ENCODE data around the gene TMEM213. TPM values are rescaled to one million over a fixed set of nuclear protein-coding genes. Genes with fewer than 3 reads are reported as not detected.

The TMEM213 gene
- total and polyA plus RNA-seq, 8 donors: 0.07 to 0.30 (median 0.16) TPM; not detected in 3

DNA sequence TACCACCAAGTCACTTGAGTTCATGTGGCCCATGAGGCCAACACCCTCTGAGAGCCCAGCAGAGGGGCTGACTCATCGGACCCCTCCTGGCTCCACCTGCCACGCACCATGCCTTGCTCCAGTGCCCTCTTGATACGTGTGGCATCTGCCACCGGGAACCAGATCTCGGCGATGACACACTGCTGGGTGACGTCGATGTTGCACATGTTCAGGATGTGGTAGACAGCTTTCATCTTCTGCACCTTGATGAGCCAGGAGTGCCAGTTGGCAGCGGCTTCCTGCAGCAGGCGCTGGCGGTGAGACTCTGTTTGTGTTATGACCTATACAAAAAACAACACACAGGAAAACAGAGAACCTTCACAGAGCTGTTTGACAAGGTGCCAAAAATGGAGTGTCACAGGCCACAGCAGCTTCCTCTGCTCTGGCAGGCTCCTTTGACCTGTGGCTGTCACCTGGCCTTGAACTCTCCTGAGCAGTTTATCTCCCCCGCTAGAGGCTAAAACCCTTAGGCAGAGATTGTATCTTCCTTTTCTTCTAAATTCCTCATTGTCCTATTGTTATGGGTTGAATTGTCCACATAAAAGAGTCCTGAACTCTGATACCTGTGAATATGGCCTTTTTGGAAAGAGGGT, 45.2 kb upstream of the TMEM213 start:
- 73 to 77% methylated on average over 12 of the region's 12 CpGs for WGBS, 2 donors
- intact Hi-C loops (cut with DNase I): no loop called here

DNA sequence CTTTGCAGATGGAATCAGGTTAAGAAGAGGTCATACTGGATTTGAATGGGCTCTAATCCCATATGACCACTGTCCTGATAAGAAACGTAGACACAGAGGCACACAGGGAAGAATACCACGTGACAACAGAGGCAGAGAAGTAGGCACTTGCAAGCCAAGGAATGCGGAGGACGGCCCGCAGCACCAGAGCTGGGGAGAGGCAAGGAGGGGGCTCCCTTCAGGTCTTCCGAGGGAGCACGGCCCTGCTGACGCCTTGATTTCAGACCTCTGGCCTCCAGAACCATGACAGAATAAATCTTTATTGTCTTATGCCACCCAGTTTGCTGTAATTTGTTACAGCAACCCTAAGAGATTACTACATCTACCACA, 44.7 kb upstream of the TMEM213 start:
- DNase-seq: no peak

More for the DNA sequence above, 45.2 kb upstream of the TMEM213 start:
- Histone ChIP-seq H3K4me1 (no peaks in the 10 kb centered on the region), H3K36me3 (no peaks in the 10 kb centered on the region), H3K9me3 (no peaks in the 10 kb centered on the region), H3K4me3 (no peak overlapping the region), H3K27me3 (no peaks in the 10 kb centered on the region), H3K27ac (no peak overlapping the region)
- TF ChIP-seq, protein P1, sequence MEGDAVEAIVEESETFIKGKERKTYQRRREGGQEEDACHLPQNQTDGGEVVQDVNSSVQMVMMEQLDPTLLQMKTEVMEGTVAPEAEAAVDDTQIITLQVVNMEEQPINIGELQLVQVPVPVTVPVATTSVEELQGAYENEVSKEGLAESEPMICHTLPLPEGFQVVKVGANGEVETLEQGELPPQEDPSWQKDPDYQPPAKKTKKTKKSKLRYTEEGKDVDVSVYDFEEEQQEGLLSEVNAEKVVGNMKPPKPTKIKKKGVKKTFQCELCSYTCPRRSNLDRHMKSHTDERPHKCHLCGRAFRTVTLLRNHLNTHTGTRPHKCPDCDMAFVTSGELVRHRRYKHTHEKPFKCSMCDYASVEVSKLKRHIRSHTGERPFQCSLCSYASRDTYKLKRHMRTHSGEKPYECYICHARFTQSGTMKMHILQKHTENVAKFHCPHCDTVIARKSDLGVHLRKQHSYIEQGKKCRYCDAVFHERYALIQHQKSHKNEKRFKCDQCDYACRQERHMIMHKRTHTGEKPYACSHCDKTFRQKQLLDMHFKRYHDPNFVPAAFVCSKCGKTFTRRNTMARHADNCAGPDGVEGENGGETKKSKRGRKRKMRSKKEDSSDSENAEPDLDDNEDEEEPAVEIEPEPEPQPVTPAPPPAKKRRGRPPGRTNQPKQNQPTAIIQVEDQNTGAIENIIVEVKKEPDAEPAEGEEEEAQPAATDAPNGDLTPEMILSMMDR (IDR thresholded peaks at IDR 0.05): no peak
- FAIRE-seq: no peak
- peak in 2 of 4 donors; percentile 24 to 74 for ATAC-seq
- DNase-seq: peak in 1 of 6 donors; percentile 17

DNA sequence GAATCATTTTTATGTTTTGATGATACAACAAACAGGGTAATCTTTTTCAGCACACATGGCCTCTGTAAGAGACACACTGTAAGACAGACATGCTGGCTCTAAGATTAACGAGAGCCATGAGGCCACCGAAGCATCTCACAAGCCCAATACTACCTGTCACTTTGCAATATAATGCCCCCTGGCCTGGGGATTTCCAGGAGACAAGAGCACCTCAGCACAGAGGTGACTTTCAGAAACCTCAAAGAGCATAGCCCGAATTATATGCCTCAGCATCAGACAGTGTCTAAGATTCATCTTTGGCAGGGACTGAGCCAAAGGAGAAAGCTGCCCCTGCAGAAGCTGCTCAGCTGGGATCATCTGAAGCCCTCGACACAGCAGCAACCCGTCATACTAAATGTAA, 44.2 kb upstream of the TMEM213 start:
- Histone ChIP-seq H3K4me1 (no peaks in the 10 kb centered on the region), H3K4me3 (no peak overlapping the region), H3K36me3 (no peaks in the 10 kb centered on the region), H3K27ac (no peak overlapping the region), H3K27me3 (no peaks in the 10 kb centered on the region), H3K9me3 (no peaks in the 10 kb centered on the region)
- 89 to 91% methylated on average over 5 of the region's 5 CpGs for WGBS, 2 donors
- DNase-seq: no peak
- no peak for FAIRE-seq
- TF ChIP-seq, protein P1 (IDR thresholded peaks at IDR 0.05): no peak
- no peak for ATAC-seq
- intact Hi-C loops (cut with DNase I): no loop called here

More for the DNA sequence above, 44.7 kb upstream of the TMEM213 start:
- no peak for ATAC-seq
- intact Hi-C loops (cut with DNase I): no loop called here
- Histone ChIP-seq H3K9me3 (no peaks in the 10 kb centered on the region), H3K4me3 (no peak overlapping the region), H3K27me3 (no peaks in the 10 kb centered on the region), H3K27ac (no peak overlapping the region), H3K4me1 (no peaks in the 10 kb centered on the region), H3K36me3 (no peaks in the 10 kb centered on the region)
- 76 to 78% methylated on average over 8 of the region's 8 CpGs for WGBS, 2 donors
- TF ChIP-seq, protein P1 (IDR thresholded peaks at IDR 0.05): no peak
- FAIRE-seq: no peak

DNA sequence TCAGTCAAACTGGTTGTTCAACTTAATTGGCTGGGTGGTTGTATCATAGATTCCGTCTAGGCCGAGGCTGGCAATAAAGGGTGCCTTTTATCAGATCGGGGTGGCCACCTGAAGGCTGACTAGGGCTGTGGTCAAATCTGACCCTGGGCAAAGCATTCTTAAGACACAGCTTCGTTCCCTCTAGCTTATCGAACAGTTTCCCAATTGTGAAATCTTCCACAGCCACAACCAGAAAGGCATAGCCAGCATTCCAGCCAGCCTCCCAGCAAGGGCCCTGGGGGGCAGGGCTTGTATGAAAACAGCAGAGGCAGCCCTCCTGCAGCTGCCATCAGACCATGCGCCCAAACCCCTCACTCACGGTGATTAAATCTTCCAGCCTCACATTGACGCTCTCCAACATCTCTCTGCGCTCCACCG, 42.5 kb upstream of the TMEM213 start:
- no peaks in the 10 kb centered on the region for H3K9me3 ChIP-seq
- ATAC-seq: no peak
- no peaks in the 10 kb centered on the region for H3K36me3 ChIP-seq
- no peak for DNase-seq
- H3K4me3 ChIP-seq: no peak overlapping the region
- WGBS, 2 donors: 69 to 72% methylated on average over 10 of the region's 10 CpGs
- TF ChIP-seq, protein P1 (IDR thresholded peaks at IDR 0.05): no peak
- H3K4me1 ChIP-seq: no peaks in the 10 kb centered on the region
- no peaks in the 10 kb centered on the region for H3K27me3 ChIP-seq
- no peak overlapping the region for H3K27ac ChIP-seq
- intact Hi-C loops (cut with DNase I): no loop called here
- no peak for FAIRE-seq

DNA sequence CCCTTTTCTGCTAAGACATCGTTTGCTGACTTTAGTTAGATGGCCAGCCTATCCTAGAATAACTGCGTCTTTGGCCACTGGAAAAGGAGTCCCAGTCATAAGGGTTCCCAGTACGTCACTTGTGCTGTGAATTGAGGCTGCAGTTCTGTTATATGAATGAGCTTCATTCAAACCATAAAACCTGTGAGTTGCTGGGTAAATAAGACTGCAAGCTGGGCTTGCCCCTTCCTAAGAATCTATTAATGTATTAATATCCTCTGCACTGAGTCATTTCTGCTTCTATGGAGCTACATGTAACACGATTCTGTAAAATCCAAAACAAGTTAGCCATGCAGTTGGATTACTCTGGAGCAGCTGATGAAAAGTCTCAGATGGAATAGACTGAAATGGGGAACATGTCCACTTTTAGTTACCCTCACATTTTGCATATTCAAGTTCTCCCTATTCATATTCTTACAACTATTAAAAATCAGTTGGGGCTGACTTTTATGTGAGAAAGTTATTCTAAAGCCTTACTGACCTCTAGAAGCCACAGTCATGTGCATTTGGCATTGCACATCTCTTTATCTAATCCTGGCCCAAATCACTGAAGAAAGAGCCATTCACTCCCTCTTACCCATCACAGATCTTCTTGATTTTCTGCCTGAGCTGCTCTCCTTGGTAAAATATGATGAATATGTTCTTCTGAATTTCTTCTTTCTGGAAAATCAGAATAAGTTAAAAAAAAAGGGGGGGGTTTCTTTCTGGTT, 41.8 kb upstream of the TMEM213 start:
- Histone ChIP-seq H3K9me3 (no peaks in the 10 kb centered on the region), H3K27ac (no peak overlapping the region), H3K36me3 (no peaks in the 10 kb centered on the region), H3K4me3 (no peak overlapping the region), H3K4me1 (no peaks in the 10 kb centered on the region), H3K27me3 (no peaks in the 10 kb centered on the region)
- DNase-seq (no peak), ATAC-seq (no peak), FAIRE-seq (no peak)
- TF ChIP-seq, protein P1 (IDR thresholded peaks at IDR 0.05): no peak
- intact Hi-C loops (cut with DNase I): no loop called here
- WGBS, 2 donors: 62 to 68% methylated on average over 4 of the region's 4 CpGs

Measured in pancreas (tissue), 10 donors.